Epithelial cell of esophagus (primary cell): ENCODE measurements around the gene GBP6.
"Not testable (repeated sequence)": the region's sequence is repeated elsewhere in the genome, so short reads cannot be mapped to it uniquely, and the experiment has no call there.

Experiments
- DNase-seq: peaks from one replicate; pipeline ENCODE4 v3.0.0; 2010; ENCODE audit warnings: low read depth
- H3K4me3 ChIP-seq: 2 replicates; pipeline ENCODE4 v1.5.1; 2011; ENCODE audit warnings: mild to moderate bottlenecking, low read length, control low read depth
- TF ChIP-seq, protein P1 (sequence below): IDR thresholded peaks from 2 replicates; pipeline ENCODE4 v1.5.1; 2011; ENCODE audit warnings: low read depth, mild to moderate bottlenecking, low read length, control low read depth, inconsistent platforms; ENCODE audit not compliant: insufficient read depth; ENCODE audit errors: missing control alignments

GBP6 gene

DNA sequence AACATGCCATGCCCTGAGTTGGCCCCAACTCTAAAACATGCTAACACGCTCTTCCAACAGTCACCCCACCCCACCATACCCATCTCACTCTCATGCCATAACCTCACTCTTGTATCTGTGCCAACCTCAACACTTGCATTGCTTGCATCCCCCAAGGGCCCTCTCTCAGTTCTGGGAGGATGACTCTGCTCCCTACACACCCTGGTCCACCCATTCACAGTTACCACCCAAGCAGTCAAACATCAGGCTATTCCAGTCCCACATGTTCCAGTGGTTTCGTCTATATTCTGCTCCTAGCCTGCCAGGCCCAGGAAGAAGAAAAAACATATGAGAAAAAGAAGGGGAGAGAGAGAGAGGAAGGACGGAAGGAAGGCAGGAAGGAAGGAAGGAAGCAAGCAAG is 31.0 kb downstream of the GBP6 start:
- peak; percentile 82 for DNase-seq
- no peak overlapping the region for H3K4me3 ChIP-seq
- TF ChIP-seq, protein P1, sequence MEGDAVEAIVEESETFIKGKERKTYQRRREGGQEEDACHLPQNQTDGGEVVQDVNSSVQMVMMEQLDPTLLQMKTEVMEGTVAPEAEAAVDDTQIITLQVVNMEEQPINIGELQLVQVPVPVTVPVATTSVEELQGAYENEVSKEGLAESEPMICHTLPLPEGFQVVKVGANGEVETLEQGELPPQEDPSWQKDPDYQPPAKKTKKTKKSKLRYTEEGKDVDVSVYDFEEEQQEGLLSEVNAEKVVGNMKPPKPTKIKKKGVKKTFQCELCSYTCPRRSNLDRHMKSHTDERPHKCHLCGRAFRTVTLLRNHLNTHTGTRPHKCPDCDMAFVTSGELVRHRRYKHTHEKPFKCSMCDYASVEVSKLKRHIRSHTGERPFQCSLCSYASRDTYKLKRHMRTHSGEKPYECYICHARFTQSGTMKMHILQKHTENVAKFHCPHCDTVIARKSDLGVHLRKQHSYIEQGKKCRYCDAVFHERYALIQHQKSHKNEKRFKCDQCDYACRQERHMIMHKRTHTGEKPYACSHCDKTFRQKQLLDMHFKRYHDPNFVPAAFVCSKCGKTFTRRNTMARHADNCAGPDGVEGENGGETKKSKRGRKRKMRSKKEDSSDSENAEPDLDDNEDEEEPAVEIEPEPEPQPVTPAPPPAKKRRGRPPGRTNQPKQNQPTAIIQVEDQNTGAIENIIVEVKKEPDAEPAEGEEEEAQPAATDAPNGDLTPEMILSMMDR = no peak

DNA sequence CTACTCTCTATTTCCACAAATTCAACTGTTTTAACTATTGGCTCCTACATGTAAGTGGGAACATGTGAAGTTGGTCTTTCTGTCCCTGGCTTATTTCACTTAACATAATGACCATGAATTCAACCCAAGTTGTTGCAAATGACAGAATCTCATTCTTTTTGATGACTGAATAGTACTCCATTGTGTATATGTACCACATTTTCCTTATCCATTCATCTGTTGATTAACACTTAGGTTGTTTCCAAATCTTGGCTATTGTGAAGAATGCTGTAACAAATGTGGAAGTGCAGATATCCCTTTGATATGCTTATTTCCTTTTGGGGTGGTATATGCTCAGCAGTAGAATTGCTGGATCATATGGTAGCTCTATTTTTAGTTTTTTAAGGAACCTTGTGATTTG is 33.0 kb downstream of the GBP6 start:
- TF ChIP-seq, protein P1 = no peak
- no peak for DNase-seq
- H3K4me3 ChIP-seq = no peak overlapping the region

DNA sequence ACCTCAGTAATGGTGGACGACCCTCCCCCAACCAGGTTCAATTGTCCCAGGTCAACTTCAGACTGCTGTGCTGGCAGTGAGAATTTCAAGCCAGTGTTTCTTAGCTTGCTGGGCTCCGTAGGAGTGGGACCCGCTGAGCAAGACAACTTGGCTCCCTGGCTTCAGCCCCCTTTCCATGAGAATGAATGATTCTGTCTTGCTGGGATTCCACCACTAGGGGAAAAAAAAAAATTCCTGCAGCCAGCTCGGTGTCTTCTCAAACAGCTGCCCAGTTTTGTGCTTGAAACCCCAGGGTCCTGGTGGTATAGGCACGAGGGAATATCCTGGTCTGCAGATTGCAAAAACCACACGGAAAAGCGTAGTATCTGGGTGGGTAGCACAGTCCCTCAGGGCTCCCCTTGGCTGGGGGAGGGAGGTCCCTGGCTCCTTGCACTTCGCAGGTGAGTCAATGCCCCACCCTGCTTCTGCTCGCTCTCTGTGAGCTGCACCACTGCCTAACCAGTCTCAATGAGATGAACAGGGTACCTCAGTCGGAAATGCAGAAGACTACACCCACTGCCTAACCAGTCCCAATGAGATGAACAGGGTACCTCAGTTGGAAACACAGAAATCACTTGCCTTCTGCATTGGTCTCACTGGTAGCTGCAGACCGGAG is 41.5 kb downstream of the GBP6 start:
- peak; percentile 11 for DNase-seq
- no peak overlapping the region for H3K4me3 ChIP-seq
- TF ChIP-seq, protein P1 = no peak

DNA sequence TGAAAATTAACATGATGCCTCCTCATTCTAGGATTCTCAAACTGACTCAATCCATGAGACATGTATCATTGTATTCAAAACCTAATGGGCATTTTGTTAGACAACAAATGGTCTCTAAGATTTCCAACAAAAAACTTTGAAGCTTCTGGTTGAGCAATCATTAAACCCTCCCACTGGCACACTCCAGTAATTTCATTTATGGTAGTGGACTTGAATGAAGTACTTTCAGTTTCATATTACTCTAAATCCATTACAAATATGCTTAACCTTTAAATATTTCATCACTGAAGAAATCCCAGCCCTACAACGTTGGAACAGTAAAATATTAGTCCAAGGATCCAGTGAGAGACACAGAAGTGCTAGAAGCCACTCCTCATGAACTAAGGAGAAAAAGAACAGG is 43.5 kb downstream of the GBP6 start:
- DNase-seq = no peak
- TF ChIP-seq, protein P1 = no peak
- no peak overlapping the region for H3K4me3 ChIP-seq

DNA sequence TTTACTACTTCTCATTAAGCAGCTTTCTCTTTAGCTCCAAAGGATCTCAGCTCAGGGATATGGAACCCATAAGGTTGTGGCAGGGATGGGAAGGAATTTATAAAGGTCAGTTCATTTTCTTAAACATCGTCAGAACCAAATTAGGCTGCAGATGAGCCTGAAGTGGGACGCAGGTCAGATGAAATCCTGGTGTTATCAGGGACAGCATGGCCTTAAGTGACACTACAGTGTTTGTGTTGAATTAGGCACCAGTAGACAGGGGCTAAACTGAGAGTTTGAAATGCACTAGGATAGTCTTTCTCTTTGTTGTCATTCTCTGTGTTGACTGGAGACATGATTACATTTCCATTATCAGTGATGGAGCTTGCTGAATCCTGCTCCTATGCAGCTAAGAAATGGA is 43.9 kb downstream of the GBP6 start:
- DNase-seq, H3K4me3 ChIP-seq: not testable (repeated sequence)

DNA sequence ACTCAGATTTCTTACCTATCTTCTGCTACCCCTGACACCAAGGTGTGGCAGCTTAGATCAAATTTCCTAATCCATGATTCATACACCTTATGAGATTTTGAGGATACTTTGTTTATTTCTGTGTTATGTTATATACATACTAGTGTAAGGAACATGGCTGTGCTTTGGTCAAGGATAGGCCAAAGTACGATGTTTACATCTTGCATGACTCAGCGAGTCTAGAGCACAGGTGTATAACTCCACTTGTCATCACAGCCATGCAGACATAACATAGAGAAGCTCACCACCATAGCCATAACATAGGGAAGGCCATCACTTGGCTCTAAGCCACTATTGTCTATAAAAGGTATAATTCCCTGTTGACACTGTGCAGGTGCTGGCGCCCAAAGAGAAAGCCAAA is 61.2 kb downstream of the GBP6 start:
- H3K4me3 ChIP-seq = no peak overlapping the region
- no peak for DNase-seq
- TF ChIP-seq, protein P1 = no peak

DNA sequence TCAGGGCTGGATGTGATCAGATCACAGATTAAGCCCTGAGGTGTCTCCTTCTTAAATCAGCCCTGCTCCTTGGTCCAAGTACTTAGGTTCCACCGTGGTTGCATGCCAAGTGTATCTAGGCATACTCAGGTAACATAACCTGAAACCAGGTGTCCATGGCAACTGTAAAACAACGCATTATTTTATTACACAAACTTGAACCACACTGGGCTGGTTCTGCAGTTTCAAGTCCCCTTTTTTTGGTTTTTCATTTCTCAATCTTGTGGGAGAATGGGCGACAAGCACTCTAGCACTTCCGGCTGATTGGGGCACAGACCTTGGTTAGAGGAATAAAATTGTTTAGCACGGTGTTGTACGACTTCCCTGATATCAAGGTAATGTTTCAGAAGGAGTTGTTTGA is 65.2 kb downstream of the GBP6 start:
- no peak for DNase-seq
- TF ChIP-seq, protein P1 = no peak
- H3K4me3 ChIP-seq = no peak overlapping the region

DNA sequence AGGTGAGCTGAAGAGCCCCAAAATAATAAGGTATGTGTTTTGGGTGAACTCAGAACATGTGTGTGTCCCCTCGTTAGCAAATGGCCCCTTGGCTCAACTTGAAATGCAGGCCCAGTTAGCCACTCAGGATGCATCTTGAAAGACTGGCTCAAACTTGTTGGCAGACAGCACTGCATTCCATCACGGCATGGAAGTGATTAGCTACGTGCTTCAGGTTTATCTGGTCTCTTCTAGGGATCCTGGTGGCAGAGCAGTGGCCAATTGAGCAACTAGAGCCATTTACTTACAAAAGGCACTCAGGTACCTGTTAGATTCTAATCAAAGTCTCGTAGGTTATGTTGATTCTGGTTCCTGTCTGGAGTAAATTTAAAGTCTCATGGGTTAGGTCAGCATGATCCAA is 65.8 kb downstream of the GBP6 start:
- not testable (repeated sequence) for H3K4me3 ChIP-seq, DNase-seq
